Jurkat, Clone E6-1 (cell line): ENCODE data around the gene MAPK4.
"Not testable (repeated sequence)": the region's sequence is repeated elsewhere in the genome, so short reads cannot be mapped to it uniquely, and the experiment has no call there.

ENCODE experiments used
- DNase-seq: peaks from one replicate; pipeline ENCODE4 v3.0.0-alpha.2; 2011; ENCODE audit warnings: low read depth, low spot score
- H3K4me3 ChIP-seq: 2 replicates; pipeline ENCODE4 v1.5.1; 2011; ENCODE audit warnings: mild to moderate bottlenecking, low read length, control low read depth, moderate library complexity

MAPK4 gene

GRCh38 chr18:50704357-50704940, 144.6 kb downstream of the MAPK4 start:
- no peak for DNase-seq
- H3K4me3 ChIP-seq = no peak overlapping the region

- H3K4me3 ChIP-seq = no peak overlapping the region
- no peak for DNase-seq
Measured at GRCh38 chr18:50706199-50706598, 146.3 kb downstream of the MAPK4 start.

- no peak overlapping the region for H3K4me3 ChIP-seq
- no peak for DNase-seq
Measured at GRCh38 chr18:50706651-50707050, 146.8 kb downstream of the MAPK4 start.

- H3K4me3 ChIP-seq, DNase-seq: not testable (repeated sequence)
Measured at GRCh38 chr18:50707297-50707696, 147.4 kb downstream of the MAPK4 start.

GRCh38 chr18:50707855-50708469, 148.1 kb downstream of the MAPK4 start:
- DNase-seq = no peak
- H3K4me3 ChIP-seq = no peak overlapping the region

GRCh38 chr18:50709193-50709592, 149.3 kb downstream of the MAPK4 start:
- no peak overlapping the region for H3K4me3 ChIP-seq
- DNase-seq = no peak

- DNase-seq = no peak
- H3K4me3 ChIP-seq = no peak overlapping the region
Measured at GRCh38 chr18:50711386-50711785, 151.5 kb downstream of the MAPK4 start.

- H3K4me3 ChIP-seq = no peak overlapping the region
- DNase-seq = no peak
Measured at GRCh38 chr18:50715919-50716318, 156.0 kb downstream of the MAPK4 start.

- no peak overlapping the region for H3K4me3 ChIP-seq
- DNase-seq = no peak
Measured at GRCh38 chr18:50716902-50717301, 157.0 kb downstream of the MAPK4 start.

- DNase-seq = no peak
Measured at GRCh38 chr18:50717563-50717962, 157.7 kb downstream of the MAPK4 start.

GRCh38 chr18:50719471-50720324, 159.8 kb downstream of the MAPK4 start:
- H3K4me3 ChIP-seq = no peak overlapping the region
- DNase-seq = no peak

More at GRCh38 chr18:50717563-50717962, 157.7 kb downstream of the MAPK4 start:
- no peak overlapping the region for H3K4me3 ChIP-seq

- DNase-seq = no peak
- no peak overlapping the region for H3K4me3 ChIP-seq
Measured at GRCh38 chr18:50720325-50720674, 160.4 kb downstream of the MAPK4 start.

GRCh38 chr18:50721006-50721405, 161.1 kb downstream of the MAPK4 start:
- no peak for DNase-seq
- H3K4me3 ChIP-seq = no peak overlapping the region

GRCh38 chr18:50721451-50722120, 161.7 kb downstream of the MAPK4 start:
- DNase-seq = no peak
- no peak overlapping the region for H3K4me3 ChIP-seq

GRCh38 chr18:50722311-50722710, 162.4 kb downstream of the MAPK4 start:
- DNase-seq = no peak

GRCh38 chr18:50724751-50725151, 164.9 kb downstream of the MAPK4 start:
- H3K4me3 ChIP-seq = no peak overlapping the region
- DNase-seq = no peak

More at GRCh38 chr18:50722311-50722710, 162.4 kb downstream of the MAPK4 start:
- H3K4me3 ChIP-seq = no peak overlapping the region

- DNase-seq = no peak
- no peak overlapping the region for H3K4me3 ChIP-seq
Measured at GRCh38 chr18:50726960-50727589, 167.2 kb downstream of the MAPK4 start.

GRCh38 chr18:50727721-50728471, 168.0 kb downstream of the MAPK4 start:
- no peak overlapping the region for H3K4me3 ChIP-seq
- no peak for DNase-seq

- H3K4me3 ChIP-seq = no peak overlapping the region
- DNase-seq = no peak
Measured at GRCh38 chr18:50729376-50729775, 169.5 kb downstream of the MAPK4 start.
